ENCODE measurements around the gene EXOC4.

EXOC4 gene

GRCh38 chr7:133582766-133583523 lies 330.1 kb downstream of the EXOC4 start:
- DNase-seq, result no peak

- DNase-seq, result no peak
These were observed 330.8 kb downstream of the EXOC4 start for GRCh38 chr7:133583545-133584171.

- no peak for DNase-seq
These were observed 332.2 kb downstream of the EXOC4 start for GRCh38 chr7:133584956-133585668.

- no peak for DNase-seq
These were observed 333.4 kb downstream of the EXOC4 start for GRCh38 chr7:133586253-133586652.

GRCh38 chr7:133587903-133588302 lies 335.0 kb downstream of the EXOC4 start:
- DNase-seq, result no peak

GRCh38 chr7:133590795-133591194 lies 337.9 kb downstream of the EXOC4 start:
- DNase-seq, result no peak

- no peak for DNase-seq
These were observed 338.9 kb downstream of the EXOC4 start for GRCh38 chr7:133591704-133592340.

GRCh38 chr7:133593561-133593960 lies 340.7 kb downstream of the EXOC4 start:
- DNase-seq, result no peak

- no peak for DNase-seq
These were observed 348.7 kb downstream of the EXOC4 start for GRCh38 chr7:133601617-133602016.

GRCh38 chr7:133602291-133602690 lies 349.4 kb downstream of the EXOC4 start:
- no peak for DNase-seq

GRCh38 chr7:133606991-133607390 lies 354.1 kb downstream of the EXOC4 start:
- no peak for DNase-seq

- no peak for DNase-seq
These were observed 356.9 kb downstream of the EXOC4 start for GRCh38 chr7:133609806-133610205.

- no peak for DNase-seq
These were observed 359.1 kb downstream of the EXOC4 start for GRCh38 chr7:133611955-133612354.

- DNase-seq, result no peak
These were observed 360.4 kb downstream of the EXOC4 start for GRCh38 chr7:133613250-133613790.

- no peak for DNase-seq
These were observed 361.4 kb downstream of the EXOC4 start for GRCh38 chr7:133614251-133614650.

GRCh38 chr7:133618970-133619369 lies 366.1 kb downstream of the EXOC4 start:
- no peak for DNase-seq

GRCh38 chr7:133619491-133619890 lies 366.6 kb downstream of the EXOC4 start:
- no peak for DNase-seq

GRCh38 chr7:133623721-133624120 lies 370.8 kb downstream of the EXOC4 start:
- no peak for DNase-seq

- DNase-seq, result no peak
These were observed 372.2 kb downstream of the EXOC4 start for GRCh38 chr7:133625046-133625445.

- DNase-seq, result no peak
These were observed 376.8 kb downstream of the EXOC4 start for GRCh38 chr7:133629701-133630100.

- DNase-seq, result no peak
These were observed 380.2 kb downstream of the EXOC4 start for GRCh38 chr7:133633055-133633454.

GRCh38 chr7:133635541-133635940 lies 382.7 kb downstream of the EXOC4 start:
- DNase-seq, result no peak

- no peak for DNase-seq
These were observed 386.0 kb downstream of the EXOC4 start for GRCh38 chr7:133638857-133639256.

Measured in SHP77 (cell line).